ENCODE data around the gene DCAF5. TPM values are rescaled to one million over a fixed set of nuclear protein-coding genes. Genes with fewer than 3 reads are reported as not detected.
A peak's percentile ranks its signal among the peaks of the same experiment; 100 is the strongest.

Gene DCAF5
- total and polyA plus RNA-seq, 5 donors: 22.5 to 53.6 (median 46.8) TPM

- 58% methylated on average over 1 of the region's 1 CpG for WGBS
- no peak for ATAC-seq
These were observed 11.4 kb downstream of the DCAF5 start for GRCh38 chr14:69141550-69141949.

GRCh38 chr14:69139743-69140142, 13.2 kb downstream of the DCAF5 start:
- H3K9me3 ChIP-seq (ENCODE audit: control insufficient read depth, low read length): no peaks in the 10 kb centered on the region
- H3K27ac ChIP-seq (ENCODE audit: low read length): no peak overlapping the region
- H3K4me1 ChIP-seq (ENCODE audit: control insufficient read depth, insufficient read depth, low read length): peaks cover 5% of the 10 kb centered on the region
- DNase-seq (no peak), ATAC-seq (no peak)
- WGBS: 73% methylated on average over 7 of the region's 7 CpGs
- no peaks in the 10 kb centered on the region for H3K27me3 ChIP-seq (ENCODE audit: control insufficient read depth, insufficient read depth)
- no peak overlapping the region for H3K4me3 ChIP-seq (ENCODE audit: low read length)
- intact Hi-C loops (cut with DNase I): no loop called here

More at GRCh38 chr14:69141550-69141949, 11.4 kb downstream of the DCAF5 start:
- no peak for DNase-seq
- Histone ChIP-seq H3K4me3 (ENCODE audit: low read length) (no peak overlapping the region), H3K27me3 (ENCODE audit: control insufficient read depth, insufficient read depth) (no peaks in the 10 kb centered on the region), H3K9me3 (ENCODE audit: control insufficient read depth, low read length) (no peaks in the 10 kb centered on the region), H3K27ac (ENCODE audit: low read length) (no peak overlapping the region), H3K4me1 (ENCODE audit: control insufficient read depth, insufficient read depth, low read length) (peaks cover 5% of the 10 kb centered on the region)
- intact Hi-C loops (cut with DNase I): no loop called here

GRCh38 chr14:69137843-69138535, 14.9 kb downstream of the DCAF5 start:
- Histone ChIP-seq H3K27ac (ENCODE audit: low read length) (peak overlapping the region; percentile 70), H3K27me3 (ENCODE audit: control insufficient read depth, insufficient read depth) (no peaks in the 10 kb centered on the region), H3K9me3 (ENCODE audit: control insufficient read depth, low read length) (no peaks in the 10 kb centered on the region), H3K4me3 (ENCODE audit: low read length) (no peak overlapping the region), H3K4me1 (ENCODE audit: control insufficient read depth, insufficient read depth, low read length) (peaks cover 8% of the 10 kb centered on the region)
- no peak for DNase-seq
- WGBS: 47% methylated on average over 2 of the region's 2 CpGs
- intact Hi-C loops (cut with DNase I): no loop called here
- ATAC-seq: peak; percentile 76 to 86

GRCh38 chr14:69137416-69137815, 15.5 kb downstream of the DCAF5 start:
- DNase-seq (no peak), ATAC-seq (no peak)
- no peaks in the 10 kb centered on the region for H3K27me3 ChIP-seq (ENCODE audit: control insufficient read depth, insufficient read depth)
- H3K27ac ChIP-seq (ENCODE audit: low read length): no peak overlapping the region
- WGBS: 77% methylated on average over 1 of the region's 1 CpG
- intact Hi-C loops (cut with DNase I): no loop called here
- no peaks in the 10 kb centered on the region for H3K9me3 ChIP-seq (ENCODE audit: control insufficient read depth, low read length)
- no peak overlapping the region for H3K4me3 ChIP-seq (ENCODE audit: low read length)
- H3K4me1 ChIP-seq (ENCODE audit: control insufficient read depth, insufficient read depth, low read length): peaks cover 8% of the 10 kb centered on the region

GRCh38 chr14:69135133-69135532, 17.8 kb downstream of the DCAF5 start:
- no peak overlapping the region for H3K4me3 ChIP-seq (ENCODE audit: low read length)
- H3K27me3 ChIP-seq (ENCODE audit: control insufficient read depth, insufficient read depth): no peaks in the 10 kb centered on the region
- H3K4me1 ChIP-seq (ENCODE audit: control insufficient read depth, insufficient read depth, low read length): peaks cover 8% of the 10 kb centered on the region
- ATAC-seq (no peak), DNase-seq (no peak)
- no peaks in the 10 kb centered on the region for H3K9me3 ChIP-seq (ENCODE audit: control insufficient read depth, low read length)
- intact Hi-C loops (cut with DNase I): no loop called here
- no peak overlapping the region for H3K27ac ChIP-seq (ENCODE audit: low read length)
- 86% methylated on average over 4 of the region's 4 CpGs for WGBS

- 46% methylated on average over 3 of the region's 3 CpGs for WGBS
- no peak for DNase-seq
- H3K4me3 ChIP-seq (ENCODE audit: low read length): no peak overlapping the region
- H3K27ac ChIP-seq (ENCODE audit: low read length): no peak overlapping the region
- peaks cover 8% of the 10 kb centered on the region for H3K4me1 ChIP-seq (ENCODE audit: control insufficient read depth, insufficient read depth, low read length)
- intact Hi-C loops (cut with DNase I): no loop called here
- no peaks in the 10 kb centered on the region for H3K9me3 ChIP-seq (ENCODE audit: control insufficient read depth, low read length)
- ATAC-seq: peak; percentile 60 to 83
- H3K27me3 ChIP-seq (ENCODE audit: control insufficient read depth, insufficient read depth): no peaks in the 10 kb centered on the region
These were observed 19.5 kb downstream of the DCAF5 start for GRCh38 chr14:69133206-69134125.

GRCh38 chr14:69132513-69133181, 20.3 kb downstream of the DCAF5 start:
- H3K4me3 ChIP-seq (ENCODE audit: low read length): no peak overlapping the region
- H3K27me3 ChIP-seq (ENCODE audit: control insufficient read depth, insufficient read depth): no peaks in the 10 kb centered on the region
- no peak overlapping the region for H3K27ac ChIP-seq (ENCODE audit: low read length)
- DNase-seq: no peak
- ATAC-seq: peak in 1 of 2 donors; percentile 7
- WGBS: 82% methylated on average over 4 of the region's 4 CpGs
- H3K9me3 ChIP-seq (ENCODE audit: control insufficient read depth, low read length): no peaks in the 10 kb centered on the region
- H3K4me1 ChIP-seq (ENCODE audit: control insufficient read depth, insufficient read depth, low read length): peaks cover 4% of the 10 kb centered on the region
- intact Hi-C loops (cut with DNase I): no loop called here

GRCh38 chr14:69131176-69131575, 21.7 kb downstream of the DCAF5 start:
- intact Hi-C loops (cut with DNase I): no loop called here
- peaks cover 4% of the 10 kb centered on the region for H3K4me1 ChIP-seq (ENCODE audit: control insufficient read depth, insufficient read depth, low read length)
- 89% methylated on average over 2 of the region's 2 CpGs for WGBS
- no peaks in the 10 kb centered on the region for H3K27me3 ChIP-seq (ENCODE audit: control insufficient read depth, insufficient read depth)
- no peaks in the 10 kb centered on the region for H3K9me3 ChIP-seq (ENCODE audit: control insufficient read depth, low read length)
- no peak for DNase-seq
- no peak overlapping the region for H3K4me3 ChIP-seq (ENCODE audit: low read length)
- ATAC-seq: no peak
- H3K27ac ChIP-seq (ENCODE audit: low read length): no peak overlapping the region

GRCh38 chr14:69129264-69129880, 23.5 kb downstream of the DCAF5 start:
- Histone ChIP-seq H3K4me1 (ENCODE audit: control insufficient read depth, insufficient read depth, low read length) (peaks cover 4% of the 10 kb centered on the region), H3K27me3 (ENCODE audit: control insufficient read depth, insufficient read depth) (no peaks in the 10 kb centered on the region), H3K4me3 (ENCODE audit: low read length) (no peak overlapping the region), H3K27ac (ENCODE audit: low read length) (no peak overlapping the region), H3K9me3 (ENCODE audit: control insufficient read depth, low read length) (no peaks in the 10 kb centered on the region)
- ATAC-seq: peak; percentile 71 to 78
- intact Hi-C loops (cut with DNase I): no loop called here
- WGBS: 19% methylated on average over 7 of the region's 7 CpGs
- peak; percentile 68 to 82 (median 71) for DNase-seq

GRCh38 chr14:69118305-69118704, 34.6 kb downstream of the DCAF5 start:
- ATAC-seq (no peak), DNase-seq (no peak)
- intact Hi-C loops (cut with DNase I): no loop called here
- Histone ChIP-seq H3K4me3 (ENCODE audit: low read length) (no peak overlapping the region), H3K4me1 (ENCODE audit: control insufficient read depth, insufficient read depth, low read length) (peaks cover 5% of the 10 kb centered on the region), H3K27me3 (ENCODE audit: control insufficient read depth, insufficient read depth) (no peaks in the 10 kb centered on the region), H3K27ac (ENCODE audit: low read length) (no peak overlapping the region), H3K9me3 (ENCODE audit: control insufficient read depth, low read length) (no peaks in the 10 kb centered on the region)
- WGBS: 100% methylated on average over 1 of the region's 1 CpG

All from right cardiac atrium (tissue), 5 donors.